ENCODE results near the gene CFAP52. TPM values are rescaled to one million over a fixed set of nuclear protein-coding genes. Genes with fewer than 3 reads are reported as not detected.
A peak's percentile ranks its signal among the peaks of the same experiment; 100 is the strongest.

Gene CFAP52
- total RNA-seq, 1 donor from 2014 or later: not detected

- TF ChIP-seq, protein P1, sequence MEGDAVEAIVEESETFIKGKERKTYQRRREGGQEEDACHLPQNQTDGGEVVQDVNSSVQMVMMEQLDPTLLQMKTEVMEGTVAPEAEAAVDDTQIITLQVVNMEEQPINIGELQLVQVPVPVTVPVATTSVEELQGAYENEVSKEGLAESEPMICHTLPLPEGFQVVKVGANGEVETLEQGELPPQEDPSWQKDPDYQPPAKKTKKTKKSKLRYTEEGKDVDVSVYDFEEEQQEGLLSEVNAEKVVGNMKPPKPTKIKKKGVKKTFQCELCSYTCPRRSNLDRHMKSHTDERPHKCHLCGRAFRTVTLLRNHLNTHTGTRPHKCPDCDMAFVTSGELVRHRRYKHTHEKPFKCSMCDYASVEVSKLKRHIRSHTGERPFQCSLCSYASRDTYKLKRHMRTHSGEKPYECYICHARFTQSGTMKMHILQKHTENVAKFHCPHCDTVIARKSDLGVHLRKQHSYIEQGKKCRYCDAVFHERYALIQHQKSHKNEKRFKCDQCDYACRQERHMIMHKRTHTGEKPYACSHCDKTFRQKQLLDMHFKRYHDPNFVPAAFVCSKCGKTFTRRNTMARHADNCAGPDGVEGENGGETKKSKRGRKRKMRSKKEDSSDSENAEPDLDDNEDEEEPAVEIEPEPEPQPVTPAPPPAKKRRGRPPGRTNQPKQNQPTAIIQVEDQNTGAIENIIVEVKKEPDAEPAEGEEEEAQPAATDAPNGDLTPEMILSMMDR (IDR thresholded peaks at IDR 0.05): no peak
- Mint-ChIP-seq H3K27me3 (no peaks in the 10 kb centered on the region), H3K36me3 (ENCODE audit: low read depth) (peaks cover 52% of the 10 kb centered on the region), H3K4me3 (no peak overlapping the region), H3K9me3 (no peaks in the 10 kb centered on the region), H3K4me1 (peaks cover 24% of the 10 kb centered on the region), H3K27ac (no peak overlapping the region)
- no peak for ATAC-seq (ENCODE audit: low read depth)
- ChIA-PET POLR2A (no interaction called here), CTCF (no interaction called here)
- intact Hi-C loops (cut with micrococcal nuclease): no loop called here
- no peak for DNase-seq
These were observed 7.4 kb upstream of the CFAP52 start for GRCh38 chr17:9568957-9569588.

GRCh38 chr17:9571201-9571600, 5.2 kb upstream of the CFAP52 start:
- TF ChIP-seq, protein P1 (IDR thresholded peaks at IDR 0.05): no peak
- Mint-ChIP-seq H3K27ac (no peak overlapping the region), H3K9me3 (no peaks in the 10 kb centered on the region), H3K36me3 (ENCODE audit: low read depth) (peaks cover 39% of the 10 kb centered on the region), H3K4me3 (no peak overlapping the region), H3K27me3 (no peaks in the 10 kb centered on the region), H3K4me1 (peaks cover 27% of the 10 kb centered on the region)
- ChIA-PET POLR2A (no interaction called here), CTCF (no interaction called here)
- no peak for DNase-seq
- ATAC-seq (ENCODE audit: low read depth): no peak
- intact Hi-C loops (cut with micrococcal nuclease): loop anchor here (10.0 kb wide), 1 partner anchor 1044 kb away; no protein-coding TSS in a partner anchor

DNA sequence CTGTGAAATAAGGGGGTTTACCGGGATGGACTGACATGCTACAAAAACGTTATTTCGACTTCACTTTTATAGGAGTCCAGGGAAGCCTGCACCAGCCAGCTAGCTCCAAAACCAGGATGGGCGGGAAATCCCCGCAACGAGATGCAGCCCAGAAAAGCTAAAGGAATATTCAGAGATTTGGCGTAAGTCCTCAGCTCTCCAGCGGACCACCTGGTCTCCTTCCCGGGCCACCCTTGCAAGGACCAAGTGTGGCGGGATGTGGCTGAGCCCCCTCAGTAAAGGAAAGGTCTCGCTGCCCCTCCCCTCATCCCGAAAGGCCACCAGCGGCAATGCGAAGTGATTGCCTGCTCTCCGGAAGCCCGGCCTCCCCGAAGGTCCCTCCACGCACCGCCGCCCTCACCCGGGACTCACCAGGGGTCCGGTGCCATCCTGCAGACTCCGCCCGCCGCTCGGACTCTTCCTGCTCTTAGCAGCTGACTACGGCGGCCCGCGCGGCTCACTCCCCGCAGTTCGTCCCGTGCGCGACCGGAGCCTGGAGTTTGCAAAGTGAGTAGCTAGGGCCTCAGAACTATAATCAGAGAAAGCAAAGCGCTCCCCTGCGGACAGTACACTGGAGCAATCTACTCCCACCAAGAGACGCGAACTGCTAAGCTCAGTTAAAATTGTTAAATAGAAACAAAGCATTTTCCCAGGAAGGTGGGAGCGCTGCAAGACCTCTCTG, 901 bp upstream of the CFAP52 start, which contains the start of gene STX8:
Gene STX8 (minus strand): TSS at position 440 of the 721 bp plus-strand sequence. CDS start 12 bp downstream, at position 428.
- Mint-ChIP-seq H3K4me3 (peak within 1 kb of the TSS; percentile 99), H3K27me3 (no peaks in the 10 kb centered on the region), H3K4me1 (peaks cover 29% of the 10 kb centered on the region), H3K36me3 (ENCODE audit: low read depth) (peaks cover 6% of the 10 kb centered on the region), H3K27ac (peak within 1 kb of the TSS; percentile 87), H3K9me3 (no peaks in the 10 kb centered on the region)
- TF ChIP-seq, protein P1 (IDR thresholded peaks at IDR 0.05): no peak
- intact Hi-C loops (cut with micrococcal nuclease): loop anchor here (5.0 to 10.0 kb wide), 3 partner anchors 943 to 1193 kb away; partner anchors contain the start of genes MYH10 and RPL26
- DNase-seq (peak; percentile 80), ATAC-seq (ENCODE audit: low read depth) (peak; percentile 84)
- CTCF ChIA-PET: interaction anchor here (1.0 to 2.0 kb wide), 2 partner anchors 193 to 1042 kb away, joined by 3 to 4 read pairs; no protein-coding TSS in a partner anchor
- POLR2A ChIA-PET: interaction anchor here (0.6 to 1.2 kb wide), 5 partner anchors 8 to 654 kb away, joined by 3 to 15 read pairs (median 3); partner anchors contain the start of gene PIK3R5

GRCh38 chr17:9577373-9577709, 899 bp downstream of the CFAP52 start:
- no peak overlapping the region for H3K27ac Mint-ChIP-seq
- POLR2A ChIA-PET: interaction anchor here (0.9 to 1.2 kb wide), 2 partner anchors 11 to 12 kb away, joined by 3 read pairs; no protein-coding TSS in a partner anchor

More at GRCh38 chr17:9577373-9577709, 899 bp downstream of the CFAP52 start:
- peaks cover 3% of the 10 kb centered on the region for H3K36me3 Mint-ChIP-seq (ENCODE audit: low read depth)
- peak overlapping the region; percentile 99 for H3K4me3 Mint-ChIP-seq
- TF ChIP-seq, protein P1 (IDR thresholded peaks at IDR 0.05): no peak
- H3K4me1 Mint-ChIP-seq: peaks cover 29% of the 10 kb centered on the region
- DNase-seq (no peak), ATAC-seq (ENCODE audit: low read depth) (no peak)
- no peaks in the 10 kb centered on the region for H3K27me3 Mint-ChIP-seq
- CTCF ChIA-PET: interaction anchor here (0.9 to 2.0 kb wide), 6 partner anchors 9 to 1040 kb away, joined by 3 to 6 read pairs (median 4); no protein-coding TSS in a partner anchor
- intact Hi-C loops (cut with micrococcal nuclease): loop anchor here (5.0 to 10.0 kb wide), 3 partner anchors 945 to 1195 kb away; partner anchors contain the start of genes MYH10 and RPL26
- no peaks in the 10 kb centered on the region for H3K9me3 Mint-ChIP-seq
